GM12875 (cell line): ENCODE results near the gene CASP12.

ENCODE experiments used
- H3K4me3 ChIP-seq: one replicate; pipeline ENCODE4 v1.5.1; 2011; ENCODE audit warnings: low read depth, low read length, control low read depth
- TF ChIP-seq, protein P1 (sequence below): IDR thresholded peaks from 2 replicates; pipeline ENCODE4 v1.5.1; 2011; ENCODE audit warnings: low read depth, mild to moderate bottlenecking, control low read depth, inconsistent platforms, low read length, moderate library complexity, borderline replicate concordance; ENCODE audit not compliant: insufficient read depth

Gene CASP12

GRCh38 chr11:104841973-104842525, 56.2 kb downstream of the CASP12 start:
- TF ChIP-seq, protein P1, sequence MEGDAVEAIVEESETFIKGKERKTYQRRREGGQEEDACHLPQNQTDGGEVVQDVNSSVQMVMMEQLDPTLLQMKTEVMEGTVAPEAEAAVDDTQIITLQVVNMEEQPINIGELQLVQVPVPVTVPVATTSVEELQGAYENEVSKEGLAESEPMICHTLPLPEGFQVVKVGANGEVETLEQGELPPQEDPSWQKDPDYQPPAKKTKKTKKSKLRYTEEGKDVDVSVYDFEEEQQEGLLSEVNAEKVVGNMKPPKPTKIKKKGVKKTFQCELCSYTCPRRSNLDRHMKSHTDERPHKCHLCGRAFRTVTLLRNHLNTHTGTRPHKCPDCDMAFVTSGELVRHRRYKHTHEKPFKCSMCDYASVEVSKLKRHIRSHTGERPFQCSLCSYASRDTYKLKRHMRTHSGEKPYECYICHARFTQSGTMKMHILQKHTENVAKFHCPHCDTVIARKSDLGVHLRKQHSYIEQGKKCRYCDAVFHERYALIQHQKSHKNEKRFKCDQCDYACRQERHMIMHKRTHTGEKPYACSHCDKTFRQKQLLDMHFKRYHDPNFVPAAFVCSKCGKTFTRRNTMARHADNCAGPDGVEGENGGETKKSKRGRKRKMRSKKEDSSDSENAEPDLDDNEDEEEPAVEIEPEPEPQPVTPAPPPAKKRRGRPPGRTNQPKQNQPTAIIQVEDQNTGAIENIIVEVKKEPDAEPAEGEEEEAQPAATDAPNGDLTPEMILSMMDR, result no peak
- no peak overlapping the region for H3K4me3 ChIP-seq

GRCh38 chr11:104841185-104841584, 57.1 kb downstream of the CASP12 start:
- H3K4me3 ChIP-seq, result no peak overlapping the region
- TF ChIP-seq, protein P1, result no peak

DNA sequence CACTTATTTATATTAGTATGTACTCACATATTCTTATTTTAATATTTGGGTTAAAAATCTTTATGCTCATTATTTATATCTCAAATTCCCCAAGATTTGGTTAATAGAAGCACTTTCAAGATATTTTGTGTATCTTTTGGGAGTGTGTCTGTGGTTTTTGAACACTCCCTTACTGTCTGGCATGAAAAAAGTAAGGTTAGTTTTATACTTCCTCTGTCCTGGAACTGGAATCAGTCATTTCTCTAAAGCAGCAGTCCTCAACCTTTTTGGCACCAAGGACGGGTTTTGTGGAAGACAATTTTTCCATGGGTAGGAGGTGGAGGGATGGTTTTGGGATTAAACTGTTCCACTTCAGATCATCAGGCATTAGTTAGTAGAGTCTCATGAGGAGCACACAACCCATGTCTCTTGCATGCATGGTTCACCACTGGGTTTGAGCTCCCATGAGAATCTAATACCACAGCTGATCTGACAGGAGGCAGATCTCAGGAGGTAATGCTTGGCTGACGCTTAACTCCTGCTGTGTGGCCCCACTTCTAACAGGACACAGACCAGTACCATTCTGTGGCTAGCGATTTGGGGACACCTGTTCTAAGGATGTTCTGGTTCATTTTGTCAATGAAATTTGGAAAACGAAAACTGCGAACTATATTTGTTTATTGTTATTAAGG, 60.2 kb downstream of the CASP12 start:
- TF ChIP-seq, protein P1, result no peak

DNA sequence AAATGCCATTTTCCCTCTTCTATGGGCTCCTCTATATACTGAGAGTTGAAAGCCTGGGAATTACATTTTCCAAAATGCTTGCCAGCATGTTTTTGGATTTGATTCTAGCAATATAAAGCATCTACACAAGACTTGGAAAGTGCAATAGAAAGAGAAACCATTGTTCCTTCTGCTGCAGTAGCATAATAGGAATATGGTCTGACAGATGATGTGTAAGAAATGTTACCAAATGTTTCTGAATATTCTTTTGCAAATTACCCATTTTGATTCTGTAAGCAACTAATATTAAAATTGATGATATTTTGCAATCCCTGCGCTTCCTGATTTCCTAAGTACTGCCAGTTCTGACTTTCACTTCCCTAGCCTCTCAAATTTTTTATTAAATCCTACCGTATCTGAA, 61.6 kb downstream of the CASP12 start:
- TF ChIP-seq, protein P1, result no peak
- no peak overlapping the region for H3K4me3 ChIP-seq

More for the DNA sequence above, 60.2 kb downstream of the CASP12 start:
- no peak overlapping the region for H3K4me3 ChIP-seq
